GM21367 (cell line): ENCODE measurements around the gene SRPK3.

Source experiments
- ATAC-seq: cut with Tn5 transposase; IDR thresholded peaks from one replicate; pipeline ENCODE4 v1.9.1; 2021; ENCODE audit not compliant: unreplicated experiment

The SRPK3 gene

DNA sequence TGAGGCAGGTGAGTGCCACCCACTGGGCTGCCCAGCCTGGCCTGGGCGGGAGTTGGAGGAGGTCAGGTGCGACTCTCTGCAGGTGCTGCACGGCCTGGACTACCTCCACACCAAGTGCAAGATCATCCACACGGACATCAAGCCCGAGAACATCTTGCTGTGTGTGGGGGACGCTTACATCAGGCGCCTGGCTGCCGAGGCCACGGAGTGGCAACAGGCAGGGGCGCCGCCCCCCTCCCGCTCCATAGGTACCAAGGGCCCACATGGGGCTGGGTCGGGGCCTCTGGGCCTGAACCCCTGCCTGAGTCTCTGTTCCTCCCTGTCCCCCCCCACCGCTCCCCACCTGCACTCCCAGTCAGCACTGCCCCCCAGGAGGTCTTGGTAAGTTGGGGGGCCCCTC lies 2.0 kb downstream of the SRPK3 start:
- ATAC-seq = no peak

DNA sequence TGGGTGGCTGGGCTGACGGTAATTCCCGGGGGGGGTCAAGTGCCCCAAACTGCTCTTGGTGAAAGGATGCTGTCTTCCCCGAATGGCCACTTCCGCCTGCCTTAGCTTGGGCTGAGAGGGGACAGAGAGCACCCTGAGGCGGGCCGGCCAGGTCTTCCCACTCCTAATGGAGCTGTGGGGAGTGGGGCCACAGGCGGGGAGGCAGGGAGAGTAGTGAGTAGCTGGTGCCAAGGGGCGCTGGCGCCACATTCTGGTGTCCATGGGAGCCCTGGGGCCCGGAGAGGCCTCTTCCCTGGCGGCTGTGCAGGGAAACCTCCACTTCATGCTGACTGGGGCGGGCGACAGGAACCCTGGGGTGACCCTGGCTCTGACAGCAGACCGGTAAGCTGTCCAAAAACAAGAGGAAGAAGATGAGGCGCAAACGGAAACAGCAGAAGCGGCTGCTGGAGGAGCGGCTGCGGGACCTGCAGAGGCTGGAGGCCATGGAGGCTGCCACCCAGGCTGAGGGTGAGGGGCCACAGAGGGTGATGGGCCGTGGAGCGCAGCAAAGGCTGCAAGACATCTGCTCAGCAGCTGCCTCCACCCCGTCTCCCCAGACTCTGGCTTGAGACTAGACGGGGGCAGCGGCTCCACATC lies 2.7 kb downstream of the SRPK3 start:
- no peak for ATAC-seq

DNA sequence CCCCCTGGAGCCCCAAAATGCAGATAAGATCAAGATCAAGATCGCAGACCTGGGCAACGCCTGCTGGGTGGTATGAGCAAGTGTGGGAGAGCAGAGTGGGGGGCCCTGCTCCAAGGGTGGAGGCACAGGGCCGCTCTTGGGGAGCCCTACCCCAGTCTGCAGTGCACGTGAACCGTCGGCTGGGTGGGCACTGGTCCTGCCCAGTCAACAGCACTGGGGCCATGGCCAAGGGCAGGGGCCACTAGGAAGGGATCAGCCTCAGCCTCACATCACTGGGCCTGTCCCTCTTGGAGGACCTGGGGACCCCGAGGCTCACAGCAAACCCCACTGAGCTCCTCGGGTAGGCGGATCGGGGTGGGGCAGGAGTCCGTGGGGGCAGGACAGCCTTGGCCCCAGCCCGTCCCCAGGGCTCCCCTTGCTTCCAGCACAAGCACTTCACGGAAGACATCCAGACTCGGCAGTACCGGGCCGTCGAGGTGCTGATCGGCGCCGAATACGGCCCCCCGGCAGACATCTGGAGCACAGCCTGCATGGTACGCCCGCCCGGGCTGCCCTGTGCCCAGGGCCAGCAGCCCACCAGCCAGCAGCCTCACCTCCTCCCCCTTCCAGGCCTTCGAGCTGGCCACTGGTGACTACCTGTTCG lies 3.6 kb downstream of the SRPK3 start:
- no peak for ATAC-seq

DNA sequence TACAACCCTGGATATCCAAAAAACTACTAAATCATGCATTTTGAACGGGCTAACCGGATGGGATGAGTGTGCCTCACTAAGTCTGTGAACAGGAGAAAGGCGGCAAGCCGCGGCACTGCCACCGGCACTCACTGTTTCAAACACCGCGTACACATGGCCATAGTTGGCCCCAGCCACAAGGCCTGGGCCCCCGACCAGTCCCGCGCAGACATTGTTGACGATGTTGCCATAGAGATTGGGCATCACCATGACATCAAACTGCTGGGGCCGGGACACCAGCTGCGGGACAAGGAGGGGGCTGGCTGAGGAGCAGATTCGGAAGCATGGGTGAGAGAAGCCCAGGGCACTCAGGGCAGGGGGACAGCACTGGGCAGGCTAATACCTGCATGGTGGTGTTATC lies 5.8 kb downstream of the SRPK3 start:
- no peak for ATAC-seq

DNA sequence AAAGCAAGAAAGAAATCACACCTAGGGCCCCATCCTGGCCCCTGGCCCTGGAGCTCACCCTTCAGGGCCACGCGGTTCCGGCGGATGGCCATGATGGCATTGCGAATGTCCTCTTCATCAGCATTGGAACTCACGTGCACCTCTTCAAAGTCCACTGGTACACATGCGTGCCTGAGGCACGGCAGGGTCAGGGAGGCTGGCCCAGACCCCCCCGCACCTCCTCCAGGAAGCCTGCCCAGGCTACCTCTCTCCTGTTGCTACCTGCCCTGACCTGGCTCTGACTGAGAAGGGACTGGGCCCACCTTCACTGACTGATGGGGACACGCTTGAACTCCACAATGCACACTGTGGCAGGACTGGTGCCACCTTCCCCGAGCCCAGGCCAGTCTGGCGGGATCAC lies 8.8 kb downstream of the SRPK3 start:
- no peak for ATAC-seq

DNA sequence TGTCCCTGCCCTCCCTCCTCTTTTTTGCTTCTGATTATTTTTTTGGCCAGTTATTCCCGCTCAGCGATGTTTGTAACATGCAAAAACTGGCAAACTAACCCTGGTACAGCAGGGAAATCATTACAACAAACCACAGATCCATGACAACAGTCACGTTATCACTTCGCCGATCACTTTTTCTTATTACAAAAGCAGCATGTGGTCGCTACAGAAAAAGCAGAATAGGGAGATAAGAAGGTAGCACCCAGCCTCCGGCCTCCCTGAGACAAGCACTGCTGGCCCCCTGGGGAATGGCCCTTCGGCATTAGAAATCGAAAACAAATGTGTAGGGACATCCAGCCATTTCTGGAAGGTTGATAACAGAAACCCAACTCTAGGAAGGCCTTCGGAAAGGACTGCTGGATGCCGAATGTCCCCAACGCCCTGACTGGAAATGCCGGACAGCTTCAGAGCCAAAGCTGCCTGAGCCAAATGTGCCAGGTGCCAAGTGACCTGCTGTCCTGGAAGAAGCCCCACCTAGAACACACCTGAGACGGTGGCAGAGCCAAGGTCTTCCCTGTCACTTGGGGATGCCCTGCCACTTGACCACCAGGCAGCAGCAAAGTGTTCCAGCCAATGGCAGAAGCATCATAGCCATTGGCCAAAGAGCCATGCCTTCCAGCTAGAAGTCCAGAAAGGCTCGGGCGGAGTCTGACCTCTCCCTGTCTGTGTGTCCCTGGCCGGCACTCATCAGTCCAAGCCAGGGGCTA lies 10.4 kb downstream of the SRPK3 start:
- ATAC-seq = no peak

DNA sequence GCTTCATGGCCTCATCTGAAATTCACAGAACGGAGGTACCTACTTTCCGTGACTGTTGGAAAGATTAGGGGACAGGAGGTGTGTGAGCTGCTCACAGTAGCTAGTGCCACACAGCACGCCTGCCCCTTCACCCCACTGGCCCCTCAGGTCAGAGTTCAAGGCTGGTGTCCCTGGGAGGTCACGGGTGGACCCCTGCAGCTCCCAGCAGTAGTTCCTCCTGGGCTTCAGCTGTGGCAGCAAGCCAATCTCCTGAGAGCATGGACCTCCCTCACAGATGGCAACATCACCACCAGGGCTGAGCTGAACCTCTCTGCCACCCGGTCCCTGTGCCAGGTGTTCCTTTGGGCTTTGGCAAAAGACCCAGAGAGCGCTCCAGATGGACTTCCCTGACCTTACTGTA lies 11.5 kb downstream of the SRPK3 start:
- no peak for ATAC-seq

DNA sequence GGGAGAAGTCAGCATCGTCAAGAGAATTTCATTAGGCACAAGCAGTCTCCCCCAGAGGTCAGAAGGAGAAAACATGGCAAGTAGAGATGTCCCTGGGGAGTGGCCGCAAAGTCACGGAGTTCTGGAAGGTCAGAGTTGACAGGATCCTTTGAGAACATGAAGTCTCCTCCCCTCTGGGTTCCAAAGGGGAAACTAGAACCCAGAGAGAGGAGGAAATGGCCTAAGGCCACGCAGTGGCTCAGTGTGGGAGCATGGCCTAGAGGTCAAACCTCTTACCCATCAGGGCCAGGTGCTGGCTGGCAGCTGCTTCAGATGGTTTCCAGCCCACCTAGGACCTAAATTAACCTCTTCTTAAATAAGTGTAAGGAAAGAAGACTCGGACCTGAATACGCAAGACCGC lies 12.4 kb downstream of the SRPK3 start:
- no peak for ATAC-seq

DNA sequence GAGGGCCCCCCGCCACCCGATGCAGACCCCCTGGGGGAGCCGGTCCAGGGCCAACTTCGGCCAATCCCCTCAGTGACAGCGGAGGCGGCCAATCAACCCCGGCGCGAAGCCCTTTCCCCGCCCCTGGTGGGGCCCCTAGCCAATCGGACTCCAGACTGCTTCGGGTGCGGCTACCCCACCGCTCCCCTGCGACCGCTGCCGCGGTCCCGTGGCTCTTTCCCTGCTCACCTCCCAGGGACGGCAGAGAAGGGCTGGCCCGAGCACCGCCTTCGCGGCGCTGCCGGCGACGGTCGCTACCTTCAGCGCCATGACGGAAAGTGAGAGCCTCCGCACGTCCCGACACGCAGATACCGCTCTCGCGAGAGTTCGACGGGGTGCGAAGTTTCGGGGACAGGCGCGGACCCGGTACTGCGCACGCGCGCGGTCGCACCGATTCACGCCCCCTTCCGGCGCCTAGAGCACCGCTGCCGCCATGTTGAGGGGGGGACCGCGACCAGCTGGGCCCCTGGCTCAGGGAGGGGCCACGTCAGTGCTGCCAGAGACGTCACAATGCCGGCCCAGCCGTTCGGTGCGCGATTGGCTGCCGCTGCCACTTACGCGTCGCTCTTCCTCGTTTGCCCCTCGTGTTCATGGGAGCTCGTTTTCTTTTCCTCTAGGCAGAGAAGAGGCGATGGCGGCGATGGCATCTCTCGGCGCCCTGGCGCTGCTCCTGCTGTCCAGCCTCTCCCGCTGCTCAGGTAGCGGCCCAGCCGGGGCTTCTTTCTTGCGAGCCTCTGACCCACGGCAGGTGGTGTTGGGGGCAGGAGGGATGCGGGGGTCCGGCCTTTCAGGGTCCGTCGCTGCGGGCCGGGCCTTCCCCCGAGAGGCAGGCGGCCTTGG lies 13.4 kb downstream of the SRPK3 start, which contains the start of the genes IDH3G and SSR4:
Gene IDH3G, minus strand, starts transcription at position 358 of the 879 bp plus-strand sequence. Its CDS starts 49 bp downstream, at position 309.
Gene SSR4, plus strand, starts transcription at position 651 of the 879 bp plus-strand sequence. Its CDS starts 20 bp downstream, at position 671.
- ATAC-seq = peak; percentile 86

DNA sequence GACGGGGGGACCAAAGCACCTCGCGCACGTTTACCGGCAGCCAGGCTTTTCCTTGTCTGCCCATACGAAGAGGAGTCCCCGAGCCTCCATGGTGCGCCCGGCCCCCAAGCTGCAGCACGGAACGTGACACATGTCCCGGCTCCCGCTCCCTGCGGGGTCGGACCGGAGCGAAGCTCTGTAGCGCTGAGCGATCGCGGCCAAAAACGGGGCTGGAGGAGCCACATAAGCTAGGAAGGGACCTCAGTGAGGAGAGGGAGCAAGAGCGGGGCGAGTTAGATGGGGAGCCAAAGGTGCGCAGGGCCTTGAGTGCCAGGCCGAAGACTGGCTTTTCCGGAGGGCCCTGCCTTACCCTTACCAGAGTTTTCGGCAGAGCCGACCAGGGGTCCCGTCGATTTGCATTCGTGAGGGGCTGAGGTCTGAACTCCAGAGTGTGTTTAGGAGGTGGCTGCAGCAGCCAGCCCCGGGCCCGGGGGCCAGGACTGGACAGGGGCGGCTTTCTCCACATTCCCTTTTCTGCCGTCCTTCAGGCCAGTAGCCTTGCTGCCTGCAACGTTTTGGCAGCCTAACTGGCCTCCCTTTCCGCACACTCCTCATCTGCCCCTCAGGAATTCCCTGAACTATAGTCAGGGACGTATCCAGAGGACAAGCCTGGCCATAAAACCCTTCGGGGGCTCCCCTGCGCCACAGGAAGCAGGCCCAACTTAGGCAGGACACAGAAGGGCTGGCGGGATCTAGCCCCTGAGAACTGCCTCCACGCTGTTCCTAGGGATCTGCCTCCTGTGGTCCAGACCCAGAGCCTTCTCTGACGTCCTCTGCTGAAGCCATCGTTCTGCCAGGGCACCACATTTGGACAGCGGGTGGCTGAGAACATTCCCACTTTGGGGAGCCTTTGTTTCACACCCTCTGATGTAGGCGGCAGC lies 14.3 kb downstream of the SRPK3 start:
- ATAC-seq = no peak

DNA sequence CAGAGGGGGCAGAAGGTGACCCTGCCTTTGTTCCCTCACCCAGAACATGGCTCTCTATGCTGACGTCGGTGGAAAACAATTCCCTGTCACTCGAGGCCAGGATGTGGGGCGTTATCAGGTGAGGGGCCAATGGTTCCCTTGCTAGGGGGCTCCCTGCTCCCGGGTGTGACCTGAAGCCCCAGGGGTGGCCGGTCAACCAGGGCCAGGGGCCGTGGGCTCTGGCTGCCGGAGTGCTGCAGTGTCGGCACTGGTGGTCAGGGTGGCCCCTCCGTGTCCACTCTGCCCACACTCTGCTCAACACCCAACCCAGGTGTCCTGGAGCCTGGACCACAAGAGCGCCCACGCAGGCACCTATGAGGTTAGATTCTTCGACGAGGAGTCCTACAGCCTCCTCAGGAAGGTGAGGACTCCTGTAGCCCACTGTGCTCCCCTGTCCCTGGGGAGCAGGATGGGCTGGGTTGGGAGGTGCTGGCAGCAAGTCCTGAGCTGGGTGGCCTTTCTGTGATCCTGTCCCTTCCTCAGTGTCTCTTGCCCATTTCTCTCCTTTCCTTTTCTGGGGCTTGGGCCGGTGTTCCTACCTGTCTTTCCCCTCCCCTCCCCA lies 16.7 kb downstream of the SRPK3 start:
- no peak for ATAC-seq

DNA sequence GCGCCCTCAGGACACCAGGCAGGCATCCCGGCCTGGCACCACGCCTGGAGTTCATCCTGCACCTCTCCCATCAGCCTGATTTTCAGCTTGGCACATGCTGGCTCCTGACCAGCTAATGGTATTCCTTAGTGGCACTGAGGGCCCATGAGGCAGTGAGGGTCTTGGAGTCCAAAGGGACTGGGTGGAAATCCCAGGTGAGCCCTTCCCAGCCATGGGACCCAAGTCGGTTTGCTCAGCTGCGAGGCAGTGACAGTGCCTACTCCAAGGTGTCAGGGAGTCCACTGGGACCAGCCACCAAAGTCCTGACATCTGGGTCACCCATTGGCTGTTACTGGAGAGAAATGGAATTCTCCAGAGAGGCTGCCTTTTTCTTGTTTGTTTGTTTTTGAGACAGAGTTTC lies 18.5 kb downstream of the SRPK3 start:
- ATAC-seq = no peak

DNA sequence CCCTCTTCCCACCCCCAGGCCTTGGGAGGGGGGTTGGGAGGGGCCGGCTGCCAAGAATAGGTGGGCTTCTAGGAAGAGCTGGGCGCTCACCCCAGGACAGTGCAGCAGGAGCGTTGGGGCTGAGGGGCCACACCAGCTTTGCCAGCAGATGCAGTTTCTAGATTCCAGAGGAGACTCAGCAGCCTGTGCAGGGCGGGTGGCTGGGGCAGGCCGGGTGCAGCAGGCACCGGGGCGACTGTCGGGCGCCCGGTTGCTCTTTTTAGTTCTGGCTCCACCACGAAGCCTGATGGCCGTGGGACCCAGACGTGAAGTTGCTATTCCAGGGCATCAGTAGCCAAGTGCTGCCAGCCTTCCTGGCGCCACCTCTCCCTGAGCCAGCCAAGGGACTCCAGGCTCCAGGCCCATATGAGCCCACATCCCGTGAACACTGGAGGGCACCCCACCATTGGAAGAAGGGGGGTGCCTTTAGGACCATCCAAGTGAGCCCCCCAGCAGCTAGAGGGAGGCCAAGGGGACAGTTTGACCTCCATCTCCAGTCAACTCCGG lies 19.4 kb downstream of the SRPK3 start:
- no peak for ATAC-seq

DNA sequence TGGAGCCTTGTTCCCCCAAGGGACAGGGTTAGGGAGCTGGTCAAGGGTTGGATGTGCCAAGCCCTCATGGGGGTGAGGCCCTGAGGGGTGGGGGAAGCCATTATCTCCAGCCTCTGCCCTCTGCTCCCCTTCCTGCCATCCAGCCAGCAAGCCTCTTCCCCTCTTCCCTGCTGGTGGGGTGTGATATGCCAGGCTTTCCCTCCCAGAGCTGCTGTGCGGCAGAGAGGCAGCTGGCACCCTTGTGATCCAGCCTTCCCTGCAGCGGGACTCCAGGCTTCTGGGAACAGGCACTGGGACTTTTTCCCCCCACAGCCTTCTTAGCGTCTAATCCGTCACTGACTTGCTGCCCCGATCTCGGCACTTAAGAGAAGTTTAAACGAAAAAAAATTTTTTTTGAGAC lies 19.9 kb downstream of the SRPK3 start:
- ATAC-seq = no peak

DNA sequence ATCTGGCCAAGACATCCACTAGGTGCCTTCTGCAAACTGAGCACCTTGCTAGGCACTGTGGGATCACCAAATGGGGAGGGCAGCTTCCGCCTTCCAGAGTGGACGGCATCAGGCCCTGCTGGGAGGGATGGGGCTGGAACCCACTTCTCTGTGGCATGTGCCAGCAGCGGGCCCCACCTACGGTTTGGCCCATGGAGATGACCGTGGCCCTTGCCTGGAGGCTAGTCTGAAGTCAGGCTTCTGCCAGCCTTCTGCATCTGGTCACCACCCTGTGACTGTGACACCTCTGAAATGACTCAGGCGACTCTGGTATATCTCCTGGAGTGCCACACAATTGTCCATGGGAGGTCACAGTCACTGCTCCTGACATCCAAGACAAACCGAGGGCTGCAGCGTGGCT lies 20.8 kb downstream of the SRPK3 start:
- no peak for ATAC-seq

DNA sequence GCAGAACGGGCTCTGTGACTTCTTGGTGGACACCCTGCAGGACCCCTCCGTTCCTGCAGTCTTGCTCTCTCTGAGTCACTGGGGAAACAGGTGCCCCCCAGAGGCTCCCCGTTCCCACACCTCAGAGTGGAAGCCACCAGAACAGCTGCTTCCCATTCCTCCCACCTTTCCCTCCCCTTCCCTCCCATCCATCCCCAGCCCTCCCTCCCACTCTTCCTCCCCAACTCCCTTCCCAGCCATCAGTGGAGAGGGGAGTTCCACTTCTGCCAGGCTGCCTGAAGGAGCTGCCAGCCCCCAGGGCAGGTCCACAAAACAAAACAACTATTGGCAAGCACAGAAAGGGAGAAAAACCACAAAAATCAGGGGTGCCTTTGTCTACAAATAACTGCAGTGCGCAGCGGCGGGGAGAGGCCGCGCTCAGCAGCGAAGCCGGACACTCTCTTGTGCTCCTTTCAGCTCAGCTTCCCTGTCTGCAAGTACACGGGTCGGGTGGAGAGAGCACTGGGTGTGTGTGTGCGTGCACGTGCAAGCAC lies 21.7 kb downstream of the SRPK3 start:
- no peak for ATAC-seq

DNA sequence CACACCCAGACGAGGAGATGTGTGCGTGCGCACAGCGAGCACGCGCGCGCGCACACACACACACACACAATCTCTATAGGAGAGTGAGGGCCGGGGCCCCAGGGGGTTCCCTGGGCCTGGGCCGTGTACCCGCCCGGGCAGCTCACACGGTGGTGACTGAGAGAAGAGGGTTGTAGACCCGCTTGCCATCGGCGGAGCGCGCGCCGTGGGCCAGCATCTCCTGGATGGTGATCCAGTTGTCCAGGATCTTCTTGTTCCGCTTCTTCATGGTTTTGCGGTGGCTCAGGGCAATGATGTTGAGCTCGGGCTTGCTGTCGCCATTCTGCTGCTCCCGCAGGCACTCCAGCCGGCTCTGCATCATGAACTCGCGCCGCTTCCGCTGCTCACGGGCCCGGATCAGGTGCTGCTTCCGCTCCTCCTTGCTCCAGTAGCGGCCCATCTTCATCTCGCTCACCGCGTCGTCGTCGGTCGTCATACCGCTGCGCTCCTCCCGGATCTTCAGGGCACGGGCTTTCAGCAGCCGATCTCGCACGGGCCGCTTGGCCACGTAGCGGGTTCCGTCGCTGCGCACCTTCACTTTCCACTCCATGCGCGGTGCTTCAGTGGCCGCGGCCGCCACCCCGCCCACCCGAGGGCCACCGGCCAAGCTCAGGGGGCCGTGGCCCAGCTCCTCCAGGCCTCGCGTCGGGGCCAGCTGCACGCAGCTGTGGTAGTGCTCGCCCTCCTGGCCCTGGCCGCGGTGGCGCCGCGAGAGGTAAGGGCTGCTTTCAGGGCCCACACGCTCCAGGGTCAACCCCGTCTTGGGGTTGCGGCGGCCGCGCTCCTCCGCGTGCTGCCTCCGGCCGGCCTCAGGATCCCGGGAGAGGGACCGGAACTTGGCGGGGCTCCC lies 22.6 kb downstream of the SRPK3 start:
- ATAC-seq = no peak

DNA sequence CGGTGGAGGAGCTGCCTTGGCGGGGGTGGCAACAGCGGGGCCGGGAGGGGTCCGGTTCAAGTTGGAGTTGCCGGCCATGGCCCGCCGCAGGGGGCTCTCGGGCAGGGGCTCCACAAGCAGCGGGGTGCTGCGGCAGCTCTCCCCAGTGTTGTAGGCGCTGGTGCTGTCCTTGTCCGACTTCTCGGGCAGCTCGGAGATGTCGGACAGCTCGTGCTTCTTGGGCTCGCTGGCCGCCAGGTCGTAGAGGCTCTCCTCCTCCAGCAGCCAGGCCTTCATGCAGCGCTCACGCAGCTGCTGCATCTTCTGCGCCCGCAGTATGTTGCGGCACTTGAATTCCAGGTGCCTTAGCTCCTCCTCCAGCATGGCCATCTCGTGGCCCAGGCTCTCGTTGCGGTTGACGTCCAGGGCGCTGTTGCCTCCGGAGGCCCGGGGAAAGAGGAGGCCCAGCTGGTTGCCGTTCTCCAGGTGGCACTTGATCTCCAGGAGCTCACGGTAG lies 23.3 kb downstream of the SRPK3 start:
- no peak for ATAC-seq
